ENCODE results near the gene MAPT.

The MAPT gene

GRCh38 chr17:46023783-46024388 lies 129.5 kb downstream of the MAPT start:
- TF ChIP-seq BACH2 (CRISPR knock-in tag; IDR thresholded peaks at IDR 0.05; ENCODE audit: borderline replicate concordance) (no peak), ZNF70 (CRISPR knock-in tag; IDR thresholded peaks at IDR 0.05) (no peak), CSDC2 (CRISPR knock-in tag; IDR thresholded peaks at IDR 0.05) (no peak), ZFP3 (CRISPR knock-in tag; IDR thresholded peaks at IDR 0.05) (no peak), ZNF565 (CRISPR knock-in tag; conservative IDR thresholded peaks at IDR 0.05; ENCODE audit: low read depth) (no peak), TOX (CRISPR knock-in tag; IDR thresholded peaks at IDR 0.05; ENCODE audit: borderline replicate concordance) (no peak), RARB (CRISPR knock-in tag; IDR thresholded peaks at IDR 0.05) (no peak), ISL1 (CRISPR knock-in tag; IDR thresholded peaks at IDR 0.05) (no peak), ARNTL (CRISPR knock-in tag; IDR thresholded peaks at IDR 0.05; ENCODE audit: borderline replicate concordance, low read depth) (no peak), PPARA (CRISPR knock-in tag; IDR thresholded peaks at IDR 0.05; ENCODE audit: borderline replicate concordance) (no peak), CREB5 (CRISPR knock-in tag; IDR thresholded peaks at IDR 0.05; ENCODE audit: low read depth) (no peak), TCF4 (CRISPR knock-in tag; IDR thresholded peaks at IDR 0.05; ENCODE audit: borderline replicate concordance) (no peak), PATZ1 (CRISPR knock-in tag; IDR thresholded peaks at IDR 0.05; ENCODE audit: borderline replicate concordance) (no peak)
- ATAC-seq, result no peak

- no peak for ATAC-seq
- TF ChIP-seq ZC3H10 (CRISPR knock-in tag; IDR thresholded peaks at IDR 0.05) (no peak), ZFP30 (CRISPR knock-in tag; IDR thresholded peaks at IDR 0.05) (no peak), SNAI2 (CRISPR knock-in tag; IDR thresholded peaks at IDR 0.05) (no peak), OSR1 (CRISPR knock-in tag; IDR thresholded peaks at IDR 0.05) (no peak), CSDC2 (CRISPR knock-in tag; IDR thresholded peaks at IDR 0.05) (no peak), BACH2 (CRISPR knock-in tag; IDR thresholded peaks at IDR 0.05; ENCODE audit: borderline replicate concordance) (no peak), PPARA (CRISPR knock-in tag; IDR thresholded peaks at IDR 0.05; ENCODE audit: borderline replicate concordance) (no peak), RARB (CRISPR knock-in tag; IDR thresholded peaks at IDR 0.05) (no peak), TOX (CRISPR knock-in tag; IDR thresholded peaks at IDR 0.05; ENCODE audit: borderline replicate concordance) (no peak), TSHZ2 (CRISPR knock-in tag; IDR thresholded peaks at IDR 0.05) (no peak)
Measured at GRCh38 chr17:46024590-46024989, 130.2 kb downstream of the MAPT start.

- ATAC-seq, result peak; percentile 4; the same call in 2 of the 3 replicates
- no peak for TF ChIP-seq ZNF565 (CRISPR knock-in tag; conservative IDR thresholded peaks at IDR 0.05; ENCODE audit: low read depth)
- TF ChIP-seq ZFP3 (CRISPR knock-in tag; IDR thresholded peaks at IDR 0.05), result no peak
- TF ChIP-seq TCF4 (CRISPR knock-in tag; IDR thresholded peaks at IDR 0.05; ENCODE audit: borderline replicate concordance), result no peak
- no peak for TF ChIP-seq PATZ1 (CRISPR knock-in tag; IDR thresholded peaks at IDR 0.05; ENCODE audit: borderline replicate concordance)
- no peak for TF ChIP-seq POU6F1 (CRISPR knock-in tag; IDR thresholded peaks at IDR 0.05; ENCODE audit: borderline replicate concordance, low read depth)
- TF ChIP-seq ZC3H10 (CRISPR knock-in tag; IDR thresholded peaks at IDR 0.05), result no peak
- TF ChIP-seq TSHZ2 (CRISPR knock-in tag; IDR thresholded peaks at IDR 0.05), result no peak
- TF ChIP-seq BACH2 (CRISPR knock-in tag; IDR thresholded peaks at IDR 0.05; ENCODE audit: borderline replicate concordance), result no peak
- TF ChIP-seq CREB5 (CRISPR knock-in tag; IDR thresholded peaks at IDR 0.05; ENCODE audit: low read depth), result no peak
- TF ChIP-seq ZFP30 (CRISPR knock-in tag; IDR thresholded peaks at IDR 0.05), result no peak
- TF ChIP-seq CSRNP3 (CRISPR knock-in tag; IDR thresholded peaks at IDR 0.05), result no peak
Measured at GRCh38 chr17:46025060-46025459, 130.7 kb downstream of the MAPT start.

All from SK-N-SH treated with all-trans-retinoic acid at 6 μM for 48 hours (cell line).